ENCODE measurements around the gene PTP4A1. TPM values are rescaled to one million over a fixed set of nuclear protein-coding genes. Genes with fewer than 3 reads are reported as not detected.

The PTP4A1 gene
- total and polyA plus RNA-seq, 2 donors (not counting 1 experiment from before 2014, with no cell fraction given), result 48.1 to 64.5 TPM

GRCh38 chr6:63543982-63544381 is 28.3 kb upstream of the PTP4A1 start:
- no peaks in the 10 kb centered on the region for H3K4me1 ChIP-seq (ENCODE audit: control insufficient read depth, extremely low read depth, insufficient read depth, low read length)
- no peaks in the 10 kb centered on the region for H3K36me3 ChIP-seq (ENCODE audit: control insufficient read depth, insufficient read depth, low read length)
- H3K9me3 ChIP-seq (ENCODE audit: control insufficient read depth, insufficient read depth, low read depth, low read length), result no peaks in the 10 kb centered on the region
- DNase-seq (ENCODE audit: low read depth in 2 of 2), result peak in 1 of 2 donors; percentile 8
- no peak overlapping the region for H3K4me3 ChIP-seq (replicated peaks in 1 of 4; ENCODE audit: control extremely low read depth in 1 of 4, insufficient read depth in 1 of 4, low read depth in 3 of 4, low read length in 4 of 4)
- no peaks in the 10 kb centered on the region for H3K27me3 ChIP-seq (ENCODE audit: control insufficient read depth, insufficient read depth, low read length)
- no peaks in the 10 kb centered on the region for H4K20me1 ChIP-seq (ENCODE audit: control insufficient read depth, extremely low read depth, insufficient read depth, low read length)
- H2AFZ ChIP-seq (ENCODE audit: low read length), result no peak overlapping the region
- H3K79me2 ChIP-seq (ENCODE audit: control insufficient read depth, insufficient read depth, low read length), result no peaks in the 10 kb centered on the region
- no peak overlapping the region for H3K4me2 ChIP-seq (ENCODE audit: extremely low read depth, insufficient read depth, low read length)
- TF ChIP-seq CTCF (conservative IDR thresholded peaks at IDR 0.05 in 1 of 2, IDR thresholded peaks at IDR 0.05 in 1 of 2; ENCODE audit: low read depth in 1 of 2, low read length in 2 of 2) (no peak), EZH2 (IDR thresholded peaks at IDR 0.05; ENCODE audit: low read length, missing control alignments) (no peak)
- H3K9ac ChIP-seq (ENCODE audit: insufficient read depth, low read length), result no peak overlapping the region
- no peak overlapping the region for H3K27ac ChIP-seq (ENCODE audit: insufficient read depth, low read length)

- Histone ChIP-seq H3K9ac (ENCODE audit: insufficient read depth, low read length) (no peak overlapping the region), H3K27me3 (ENCODE audit: control insufficient read depth, insufficient read depth, low read length) (no peaks in the 10 kb centered on the region), H3K27ac (ENCODE audit: insufficient read depth, low read length) (no peak overlapping the region), H3K4me3 (replicated peaks in 1 of 4; ENCODE audit: control extremely low read depth in 1 of 4, insufficient read depth in 1 of 4, low read depth in 3 of 4, low read length in 4 of 4) (no peak overlapping the region), H3K79me2 (ENCODE audit: control insufficient read depth, insufficient read depth, low read length) (no peaks in the 10 kb centered on the region), H3K4me1 (ENCODE audit: control insufficient read depth, extremely low read depth, insufficient read depth, low read length) (no peaks in the 10 kb centered on the region), H4K20me1 (ENCODE audit: control insufficient read depth, extremely low read depth, insufficient read depth, low read length) (no peaks in the 10 kb centered on the region), H3K9me3 (ENCODE audit: control insufficient read depth, insufficient read depth, low read depth, low read length) (no peaks in the 10 kb centered on the region), H3K36me3 (ENCODE audit: control insufficient read depth, insufficient read depth, low read length) (no peaks in the 10 kb centered on the region), H2AFZ (ENCODE audit: low read length) (no peak overlapping the region), H3K4me2 (ENCODE audit: extremely low read depth, insufficient read depth, low read length) (no peak overlapping the region)
- TF ChIP-seq EZH2 (IDR thresholded peaks at IDR 0.05; ENCODE audit: low read length, missing control alignments) (no peak), CTCF (conservative IDR thresholded peaks at IDR 0.05 in 1 of 2, IDR thresholded peaks at IDR 0.05 in 1 of 2; ENCODE audit: low read depth in 1 of 2, low read length in 2 of 2) (no peak)
- no peak for DNase-seq (ENCODE audit: low read depth in 2 of 2)
Measured at GRCh38 chr6:63546236-63546635, 26.0 kb upstream of the PTP4A1 start.

GRCh38 chr6:63546697-63547096 is 25.6 kb upstream of the PTP4A1 start:
- DNase-seq (ENCODE audit: low read depth in 2 of 2), result no peak
- Histone ChIP-seq H3K4me1 (ENCODE audit: control insufficient read depth, extremely low read depth, insufficient read depth, low read length) (no peaks in the 10 kb centered on the region), H3K79me2 (ENCODE audit: control insufficient read depth, insufficient read depth, low read length) (no peaks in the 10 kb centered on the region), H3K27ac (ENCODE audit: insufficient read depth, low read length) (no peak overlapping the region), H4K20me1 (ENCODE audit: control insufficient read depth, extremely low read depth, insufficient read depth, low read length) (no peaks in the 10 kb centered on the region), H2AFZ (ENCODE audit: low read length) (no peak overlapping the region), H3K4me2 (ENCODE audit: extremely low read depth, insufficient read depth, low read length) (no peak overlapping the region), H3K27me3 (ENCODE audit: control insufficient read depth, insufficient read depth, low read length) (no peaks in the 10 kb centered on the region), H3K9me3 (ENCODE audit: control insufficient read depth, insufficient read depth, low read depth, low read length) (no peaks in the 10 kb centered on the region), H3K9ac (ENCODE audit: insufficient read depth, low read length) (no peak overlapping the region), H3K4me3 (replicated peaks in 1 of 4; ENCODE audit: control extremely low read depth in 1 of 4, insufficient read depth in 1 of 4, low read depth in 3 of 4, low read length in 4 of 4) (no peak overlapping the region), H3K36me3 (ENCODE audit: control insufficient read depth, insufficient read depth, low read length) (no peaks in the 10 kb centered on the region)
- TF ChIP-seq EZH2 (IDR thresholded peaks at IDR 0.05; ENCODE audit: low read length, missing control alignments) (no peak), CTCF (conservative IDR thresholded peaks at IDR 0.05 in 1 of 2, IDR thresholded peaks at IDR 0.05 in 1 of 2; ENCODE audit: low read depth in 1 of 2, low read length in 2 of 2) (no peak)
